ENCODE data around the gene SPAG8. TPM values are rescaled to one million over a fixed set of nuclear protein-coding genes. Genes with fewer than 3 reads are reported as not detected.

SPAG8 gene
- total RNA-seq, 6 experiments from 2014 or later = 0.42 to 1.3 (median 0.80) TPM; not detected in 3

- intact Hi-C loops (cut with DNase I) = loop anchor here in 1 of 2 donors (10.0 kb wide), 1 partner anchor 89 kb away; no protein-coding TSS in a partner anchor
- peak in 1 of 4 donors; percentile 47 for ATAC-seq
- H3K9me3 ChIP-seq = no peaks in the 10 kb centered on the region
- H3K27me3 ChIP-seq = no peaks in the 10 kb centered on the region
- DNase-seq = no peak
- H3K4me1 ChIP-seq = peaks cover 0 to 16% (median 0%) of the 10 kb centered on the region in 4 donors
- TF ChIP-seq POLR2A (IDR thresholded peaks at IDR 0.05) (no peak), CTCF (IDR thresholded peaks at IDR 0.05) (no peak)
- peaks cover 0 to 2% (median 0%) of the 10 kb centered on the region in 4 donors for H3K36me3 ChIP-seq
- no peak overlapping the region for H3K4me3 ChIP-seq
- no peak overlapping the region for H3K27ac ChIP-seq
These were observed 16.4 kb downstream of the SPAG8 start for GRCh38 chr9:35795695-35796094.

- intact Hi-C loops (cut with DNase I) = loop anchor here in 1 of 2 donors (10.0 kb wide), 1 partner anchor 91 kb away; no protein-coding TSS in a partner anchor
- Histone ChIP-seq H3K27ac (no peak overlapping the region), H3K36me3 (no peaks in the 10 kb centered on the region), H3K9me3 (no peaks in the 10 kb centered on the region), H3K4me1 (peaks cover 0 to 17% (median 0%) of the 10 kb centered on the region in 4 donors), H3K4me3 (no peak overlapping the region), H3K27me3 (no peaks in the 10 kb centered on the region)
- ATAC-seq (no peak), DNase-seq (no peak)
- TF ChIP-seq CTCF (IDR thresholded peaks at IDR 0.05) = no peak
- TF ChIP-seq POLR2A (IDR thresholded peaks at IDR 0.05) = no peak
- WGBS (ENCODE audit: insufficient coverage, low coverage, low lambda C conversion rate, missing lambda C conversion rate) = 63% methylated on average over 1 of the region's 2 CpGs
These were observed 18.6 kb downstream of the SPAG8 start for GRCh38 chr9:35793461-35793860.

- WGBS (ENCODE audit: insufficient coverage, low coverage, low lambda C conversion rate, missing lambda C conversion rate) = 78% methylated on average over 1 of the region's 14 CpGs
- intact Hi-C loops (cut with DNase I) = loop anchor here in 1 of 2 donors (10.0 kb wide), 1 partner anchor 92 kb away; no protein-coding TSS in a partner anchor
- H3K36me3 ChIP-seq = no peaks in the 10 kb centered on the region
- H3K27ac ChIP-seq = no peak overlapping the region
- H3K27me3 ChIP-seq = no peaks in the 10 kb centered on the region
- H3K4me1 ChIP-seq = peaks cover 0 to 17% (median 0%) of the 10 kb centered on the region in 4 donors
- DNase-seq (no peak), ATAC-seq (no peak)
- TF ChIP-seq POLR2A (IDR thresholded peaks at IDR 0.05) = no peak
- TF ChIP-seq CTCF (IDR thresholded peaks at IDR 0.05) = no peak
- H3K9me3 ChIP-seq = no peaks in the 10 kb centered on the region
- H3K4me3 ChIP-seq = peak overlapping the region in 2 of 3 donors; percentile 9 to 62
These were observed 19.2 kb downstream of the SPAG8 start for GRCh38 chr9:35792826-35793225.

- Histone ChIP-seq H3K4me3 (peak overlapping the region; percentile 42 to 62 (median 58)), H3K27ac (no peak overlapping the region), H3K4me1 (peaks cover 0 to 17% (median 0%) of the 10 kb centered on the region in 4 donors), H3K9me3 (no peaks in the 10 kb centered on the region), H3K36me3 (no peaks in the 10 kb centered on the region), H3K27me3 (no peaks in the 10 kb centered on the region)
- intact Hi-C loops (cut with DNase I) = loop anchor here in 1 of 2 donors (10.0 kb wide), 1 partner anchor 93 kb away; no protein-coding TSS in a partner anchor
- WGBS (ENCODE audit: insufficient coverage, low coverage, low lambda C conversion rate, missing lambda C conversion rate) = 23% methylated on average over 9 of the region's 34 CpGs
- peak; percentile 62 to 81 (median 64) for ATAC-seq
- TF ChIP-seq POLR2A (IDR thresholded peaks at IDR 0.05) (peak; percentile 55), CTCF (IDR thresholded peaks at IDR 0.05) (no peak)
- DNase-seq = peak in 2 of 3 donors; percentile 52 to 72
These were observed 19.8 kb downstream of the SPAG8 start for GRCh38 chr9:35792024-35792813.

All from right lobe of liver (tissue), 6 donors.